Mesothelial cell of epicardium (in vitro differentiated cells): ENCODE data around the gene ATXN7L3. TPM values are rescaled to one million over a fixed set of nuclear protein-coding genes. Genes with fewer than 3 reads are reported as not detected.

ENCODE experiments used
- DNase-seq, 2 experiments: peaks; one replicate each; pipeline ENCODE4 v3.0.0; 2021; ENCODE audit warnings: low spot score in 2 of 2; ENCODE audit not compliant: unreplicated experiment in 2 of 2
- H3K27ac Mint-ChIP-seq: 2 replicates; pipeline ENCODE4 v1.8.0; 2021; ENCODE audit warnings: mixed read lengths
- H3K27me3 Mint-ChIP-seq: 2 replicates; pipeline ENCODE4 v1.8.0; 2021; ENCODE audit warnings: low read depth, mixed read lengths
- H3K36me3 Mint-ChIP-seq: 2 replicates; pipeline ENCODE4 v1.8.0; 2021; ENCODE audit warnings: mixed read lengths
- H3K4me1 Mint-ChIP-seq: 2 replicates; pipeline ENCODE4 v1.8.0; 2021; ENCODE audit warnings: mixed read lengths
- H3K4me3 Mint-ChIP-seq: 2 replicates; pipeline ENCODE4 v1.8.0; 2021; ENCODE audit warnings: mild to moderate bottlenecking, moderate library complexity, mixed read lengths
- H3K9me3 Mint-ChIP-seq: 2 replicates; pipeline ENCODE4 v1.8.0; 2021; ENCODE audit warnings: mixed read lengths
- total RNA-seq: library from RNA; stranded (reverse); gene quantifications from 3 replicates; pipeline ENCODE4 v1.2.1, GENCODE V29; 2021
- TF ChIP-seq, protein P1 (sequence below): fragments of 200-600 bp; sonication (generic); IDR thresholded peaks from one replicate; pipeline ENCODE4 v1.5.0; 2021; ENCODE audit warnings: antibody characterized with exemption; ENCODE audit not compliant: unreplicated experiment

Gene ATXN7L3
- total RNA-seq, 1 donor from 2014 or later, result 137 TPM

DNA sequence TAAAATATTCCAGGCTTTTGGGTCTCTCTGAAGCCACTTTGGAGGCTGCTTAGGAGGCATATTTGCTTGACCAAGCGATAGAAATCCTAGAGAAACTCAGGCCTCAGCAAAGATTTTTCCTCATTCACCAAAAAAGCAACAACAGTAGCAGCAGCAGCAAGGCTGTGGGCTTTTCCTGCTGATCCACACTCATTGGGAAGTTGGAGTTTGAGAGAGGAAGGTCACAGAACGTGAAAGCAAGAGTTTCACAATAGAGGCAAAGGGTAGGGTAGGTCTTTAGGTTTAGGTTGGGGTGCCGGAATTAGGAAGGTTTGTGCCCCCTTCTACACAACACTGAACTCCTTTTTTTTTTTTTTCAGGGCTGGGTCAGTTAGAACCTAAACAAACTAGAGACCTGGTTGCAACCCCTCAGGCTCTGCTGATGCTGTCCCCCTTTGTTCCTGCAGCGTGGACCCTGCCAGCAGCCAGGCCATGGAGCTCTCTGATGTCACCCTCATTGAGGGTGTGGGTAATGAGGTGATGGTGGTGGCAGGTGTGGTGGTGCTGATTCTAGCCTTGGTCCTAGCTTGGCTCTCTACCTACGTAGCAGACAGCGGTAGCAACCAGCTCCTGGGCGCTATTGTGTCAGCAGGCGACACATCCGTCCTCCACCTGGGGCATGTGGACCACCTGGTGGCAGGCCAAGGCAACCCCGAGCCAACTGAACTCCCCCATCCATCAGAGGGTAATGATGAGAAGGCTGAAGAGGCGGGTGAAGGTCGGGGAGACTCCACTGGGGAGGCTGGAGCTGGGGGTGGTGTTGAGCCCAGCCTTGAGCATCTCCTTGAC is 10.9 kb downstream of the ATXN7L3 start:
- TF ChIP-seq, protein P1, sequence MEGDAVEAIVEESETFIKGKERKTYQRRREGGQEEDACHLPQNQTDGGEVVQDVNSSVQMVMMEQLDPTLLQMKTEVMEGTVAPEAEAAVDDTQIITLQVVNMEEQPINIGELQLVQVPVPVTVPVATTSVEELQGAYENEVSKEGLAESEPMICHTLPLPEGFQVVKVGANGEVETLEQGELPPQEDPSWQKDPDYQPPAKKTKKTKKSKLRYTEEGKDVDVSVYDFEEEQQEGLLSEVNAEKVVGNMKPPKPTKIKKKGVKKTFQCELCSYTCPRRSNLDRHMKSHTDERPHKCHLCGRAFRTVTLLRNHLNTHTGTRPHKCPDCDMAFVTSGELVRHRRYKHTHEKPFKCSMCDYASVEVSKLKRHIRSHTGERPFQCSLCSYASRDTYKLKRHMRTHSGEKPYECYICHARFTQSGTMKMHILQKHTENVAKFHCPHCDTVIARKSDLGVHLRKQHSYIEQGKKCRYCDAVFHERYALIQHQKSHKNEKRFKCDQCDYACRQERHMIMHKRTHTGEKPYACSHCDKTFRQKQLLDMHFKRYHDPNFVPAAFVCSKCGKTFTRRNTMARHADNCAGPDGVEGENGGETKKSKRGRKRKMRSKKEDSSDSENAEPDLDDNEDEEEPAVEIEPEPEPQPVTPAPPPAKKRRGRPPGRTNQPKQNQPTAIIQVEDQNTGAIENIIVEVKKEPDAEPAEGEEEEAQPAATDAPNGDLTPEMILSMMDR, result no peak
- H3K9me3 Mint-ChIP-seq, result no peaks in the 10 kb centered on the region
- peaks cover 30% of the 10 kb centered on the region for H3K4me1 Mint-ChIP-seq
- no peak for DNase-seq
- H3K27ac Mint-ChIP-seq, result no peak overlapping the region
- peak overlapping the region; percentile 94 for H3K4me3 Mint-ChIP-seq
- peaks cover 18% of the 10 kb centered on the region for H3K36me3 Mint-ChIP-seq
- no peaks in the 10 kb centered on the region for H3K27me3 Mint-ChIP-seq

DNA sequence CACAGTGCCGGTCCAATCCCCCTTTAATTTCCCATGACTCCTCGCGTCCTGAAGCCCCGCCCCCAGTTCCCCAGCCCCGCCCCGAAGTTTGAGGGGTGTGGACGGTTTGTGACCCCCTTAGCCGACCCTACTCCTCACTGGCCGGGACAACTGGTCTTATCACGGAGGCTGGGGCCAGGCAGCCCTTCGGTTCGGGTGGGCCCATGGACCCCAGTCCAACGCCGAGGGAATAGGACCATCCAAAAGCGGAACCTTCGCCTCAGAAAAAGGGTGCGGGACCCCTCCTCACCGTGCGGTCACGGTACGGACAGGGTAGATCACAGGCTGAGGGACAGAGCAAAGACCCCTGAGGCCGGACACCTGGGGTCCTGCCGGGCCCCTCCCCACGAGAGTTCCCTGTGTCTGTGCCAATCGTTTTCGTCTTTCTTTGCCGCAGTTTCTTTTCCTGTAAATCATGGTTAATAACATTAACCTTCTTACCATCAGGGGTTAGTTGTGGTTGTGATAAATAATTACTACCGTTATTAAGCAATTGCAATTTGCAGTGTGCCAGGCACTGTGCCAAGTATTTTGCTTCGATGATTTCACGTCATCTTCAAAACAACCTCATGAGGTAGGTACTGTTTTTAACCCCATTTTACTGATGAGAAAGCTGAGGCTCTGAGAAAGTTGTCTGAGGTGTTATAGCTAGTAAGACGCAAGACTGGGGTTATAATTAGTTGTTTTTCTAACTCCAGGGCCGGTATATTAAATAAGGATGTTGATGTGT is 12.4 kb downstream of the ATXN7L3 start:
- Mint-ChIP-seq H3K4me3 (peak overlapping the region; percentile 94), H3K36me3 (peaks cover 17% of the 10 kb centered on the region)
- DNase-seq, result no peak

DNA sequence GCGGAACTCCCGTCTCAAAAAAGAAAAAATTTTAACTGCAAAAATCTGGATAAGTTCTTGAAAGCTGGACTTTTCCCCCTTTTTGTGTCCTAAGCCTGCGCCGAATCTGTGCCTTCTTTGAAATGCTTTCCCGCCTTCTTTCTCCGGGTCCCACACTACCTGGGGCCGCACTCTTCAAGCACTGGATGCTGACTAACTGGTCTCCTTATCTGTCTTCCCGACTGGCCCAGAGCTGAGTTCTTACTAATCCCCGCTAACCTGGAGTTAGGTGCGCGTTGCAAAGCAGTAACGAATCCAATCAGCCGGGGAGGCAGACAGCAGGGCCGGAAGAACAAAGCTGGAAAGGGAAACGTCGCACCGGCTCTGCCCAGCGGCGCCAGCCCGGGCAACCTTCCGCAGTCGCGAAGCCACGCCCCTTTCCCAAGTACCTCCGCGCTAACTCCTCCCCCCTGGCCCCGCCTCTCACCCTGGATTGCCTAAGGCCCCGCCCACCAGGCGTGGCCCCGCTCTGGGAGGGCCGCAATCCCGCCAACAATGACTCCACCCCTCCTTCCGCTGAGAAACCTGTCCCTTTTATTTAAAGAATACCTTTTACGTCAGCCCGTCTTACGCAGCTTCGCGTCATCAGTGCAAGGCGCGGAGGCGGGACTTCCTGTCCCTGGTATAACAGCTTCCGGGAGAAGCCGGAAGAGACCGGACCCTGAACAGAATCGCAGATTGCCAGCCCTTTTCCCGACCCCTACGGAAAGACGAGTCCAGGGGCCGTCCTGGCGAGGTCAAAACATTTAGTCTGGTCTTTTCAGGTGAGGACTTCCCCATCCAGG is 13.2 kb downstream of the ATXN7L3 start, which contains the start of gene TMUB2:
TMUB2 (plus strand) TSS at position 666 of the 824 bp plus-strand sequence. CDS start 737 bp downstream, outside the sequence.
- peaks cover 24% of the 10 kb centered on the region for H3K36me3 Mint-ChIP-seq
- TF ChIP-seq, protein P1, result no peak
- peak within 1 kb of the TSS; percentile 96 for H3K27ac Mint-ChIP-seq
- peaks cover 24% of the 10 kb centered on the region for H3K4me1 Mint-ChIP-seq
- peak within 1 kb of the TSS; percentile 94 for H3K4me3 Mint-ChIP-seq
- H3K27me3 Mint-ChIP-seq, result no peaks in the 10 kb centered on the region
- DNase-seq, result peak; percentile 100
- no peaks in the 10 kb centered on the region for H3K9me3 Mint-ChIP-seq

More for the DNA sequence above, 12.4 kb downstream of the ATXN7L3 start:
- Mint-ChIP-seq H3K27ac (peak overlapping the region; percentile 96), H3K27me3 (no peaks in the 10 kb centered on the region), H3K9me3 (no peaks in the 10 kb centered on the region), H3K4me1 (peaks cover 27% of the 10 kb centered on the region)
- TF ChIP-seq, protein P1, result no peak

DNA sequence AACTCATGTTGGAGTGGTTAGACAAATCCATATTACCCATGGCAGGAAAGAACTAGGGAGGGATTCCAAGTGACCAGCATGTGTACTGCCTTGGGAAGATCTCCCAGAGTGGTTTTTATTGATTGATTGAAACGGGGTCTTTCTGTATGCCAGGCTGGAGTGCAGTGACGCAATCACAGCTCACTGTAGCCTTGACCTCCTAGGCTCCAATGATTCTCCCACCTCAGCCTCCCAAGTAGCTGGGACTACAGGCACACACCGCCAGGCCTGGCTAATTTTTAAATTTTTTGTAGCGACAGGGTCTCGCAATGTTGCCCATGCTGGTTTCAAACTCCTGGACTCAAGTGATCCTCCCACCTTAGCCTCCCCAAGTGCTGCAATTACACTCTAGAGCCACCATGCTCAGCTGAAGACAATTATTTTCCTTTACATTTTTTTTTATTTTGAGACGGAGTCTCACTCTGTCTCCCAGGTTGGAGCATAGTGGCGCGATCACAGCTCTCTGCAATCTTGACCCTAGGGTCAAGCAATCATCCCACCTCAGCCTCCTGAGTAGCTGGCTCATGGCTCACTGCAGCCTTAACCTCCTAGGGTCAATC is 15.4 kb downstream of the ATXN7L3 start:
- peaks cover 11% of the 10 kb centered on the region for H3K36me3 Mint-ChIP-seq
- no peaks in the 10 kb centered on the region for H3K9me3 Mint-ChIP-seq
- TF ChIP-seq, protein P1, result no peak
- H3K27me3 Mint-ChIP-seq, result no peaks in the 10 kb centered on the region
- no peak overlapping the region for H3K4me3 Mint-ChIP-seq
- H3K27ac Mint-ChIP-seq, result no peak overlapping the region
- DNase-seq, result no peak
- peaks cover 22% of the 10 kb centered on the region for H3K4me1 Mint-ChIP-seq

DNA sequence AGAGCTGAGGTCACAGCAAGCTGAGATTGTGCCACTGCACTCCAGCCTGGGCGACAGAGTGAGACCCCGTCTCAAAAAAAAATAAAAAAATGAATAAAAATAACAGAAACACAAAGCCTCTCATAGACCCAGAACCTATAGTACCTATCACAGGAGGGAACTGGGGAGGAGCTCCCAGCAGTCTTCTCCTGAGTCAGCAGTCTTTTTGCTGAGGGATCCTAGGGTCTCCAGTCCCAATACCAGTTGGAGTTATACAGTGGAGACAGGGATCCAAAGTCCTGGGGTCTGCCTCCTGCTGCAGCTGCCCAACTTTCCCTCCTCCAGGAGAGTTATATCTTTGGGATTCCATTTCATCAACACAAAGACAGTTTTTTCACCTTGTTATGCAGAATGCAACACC is 16.7 kb downstream of the ATXN7L3 start:
- no peak for DNase-seq
- TF ChIP-seq, protein P1, result no peak
- no peak overlapping the region for H3K4me3 Mint-ChIP-seq
- peaks cover 16% of the 10 kb centered on the region for H3K4me1 Mint-ChIP-seq
- peak overlapping the region; percentile 39 for H3K27ac Mint-ChIP-seq
- H3K27me3 Mint-ChIP-seq, result no peaks in the 10 kb centered on the region
- peaks cover 14% of the 10 kb centered on the region for H3K36me3 Mint-ChIP-seq
- no peaks in the 10 kb centered on the region for H3K9me3 Mint-ChIP-seq
